SHP77 treated with DMSO at 0.1 percent for 48 hours (cell line): ENCODE data around the gene FAM78A.
"Not testable (repeated sequence)": the region's sequence is repeated elsewhere in the genome, so short reads cannot be mapped to it uniquely, and the experiment has no call there.

Experiments used
- DNase-seq: peaks from one replicate; lab custom pipeline; 2025; lab: John Stamatoyannopoulos, UW

Gene FAM78A

GRCh38 chr9:131237291-131237690 is 39.0 kb downstream of the FAM78A start:
- DNase-seq, result no peak

DNA sequence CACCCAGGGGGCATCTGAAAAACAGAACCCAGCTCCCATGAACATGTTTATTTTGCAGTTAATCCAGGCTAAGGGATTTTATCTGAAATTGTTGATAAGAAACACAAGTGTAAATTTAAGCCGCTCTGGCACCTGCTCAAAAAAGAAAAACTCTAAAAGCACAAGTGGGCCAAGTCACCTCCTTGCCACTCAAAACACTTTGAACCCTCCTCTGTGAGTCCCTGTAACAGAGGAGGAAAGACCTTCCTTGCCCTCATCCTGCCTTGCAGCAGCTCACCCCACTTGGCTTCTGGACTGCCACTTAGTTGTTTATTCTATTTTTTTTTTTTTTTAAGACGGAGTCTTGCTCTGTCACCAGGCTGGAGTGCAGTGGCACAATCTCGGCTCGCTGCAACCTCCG is 39.5 kb downstream of the FAM78A start:
- no peak for DNase-seq

GRCh38 chr9:131236161-131236560 is 40.1 kb downstream of the FAM78A start:
- no peak for DNase-seq

GRCh38 chr9:131235480-131235851 is 40.8 kb downstream of the FAM78A start:
- no peak for DNase-seq

DNA sequence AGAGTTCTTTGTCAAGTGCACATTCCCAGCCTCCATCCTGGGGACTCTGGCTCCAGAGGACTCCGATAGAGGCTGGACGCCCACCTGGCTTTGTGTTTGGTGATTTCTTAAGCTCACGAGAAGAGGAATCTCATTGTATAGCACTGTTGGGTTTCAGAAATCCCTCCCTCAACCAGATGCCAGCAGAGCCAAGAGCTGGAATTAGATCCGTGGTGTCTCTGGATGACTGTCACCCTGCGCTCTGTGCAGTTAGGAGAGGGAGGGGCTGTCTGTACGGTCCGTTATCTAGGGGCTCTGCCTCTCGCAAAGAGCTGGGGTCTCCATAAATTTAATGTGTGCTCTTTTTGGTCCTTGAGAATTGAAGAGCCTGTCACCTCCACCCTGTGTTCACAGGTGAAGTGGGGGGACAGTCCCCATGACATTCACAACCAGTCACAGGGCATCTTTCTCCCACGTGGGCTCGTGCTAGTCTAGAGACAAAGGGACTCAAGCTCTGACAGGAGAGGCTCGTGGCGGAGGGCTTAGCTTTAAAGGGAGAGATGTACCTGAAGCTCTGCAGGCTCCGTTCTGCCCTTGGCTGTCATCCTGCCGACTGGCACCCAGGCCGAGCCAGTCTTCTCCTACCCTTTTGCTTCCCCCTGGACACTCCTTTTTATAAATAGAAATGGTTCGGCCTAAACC is 41.4 kb downstream of the FAM78A start:
- DNase-seq, result no peak

DNA sequence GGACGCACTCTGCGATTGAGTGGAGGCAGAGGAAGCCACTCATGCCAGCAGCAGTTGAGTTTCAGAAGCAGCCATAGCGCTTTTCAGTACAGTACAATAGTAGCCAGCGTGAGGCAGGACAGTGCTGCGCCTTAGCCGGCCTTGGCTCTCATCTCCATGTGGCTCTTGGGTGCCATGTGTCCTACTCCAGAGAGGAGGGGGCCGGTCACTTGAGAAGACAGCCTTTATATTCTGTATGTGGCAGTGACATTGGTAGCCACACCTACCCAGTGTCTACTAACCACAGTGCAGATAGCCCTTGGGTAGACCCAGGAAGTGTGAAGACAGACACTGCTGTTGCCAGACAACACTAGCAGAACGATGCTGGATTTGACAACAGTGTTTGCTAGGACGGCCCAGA is 42.3 kb downstream of the FAM78A start:
- no peak for DNase-seq

DNA sequence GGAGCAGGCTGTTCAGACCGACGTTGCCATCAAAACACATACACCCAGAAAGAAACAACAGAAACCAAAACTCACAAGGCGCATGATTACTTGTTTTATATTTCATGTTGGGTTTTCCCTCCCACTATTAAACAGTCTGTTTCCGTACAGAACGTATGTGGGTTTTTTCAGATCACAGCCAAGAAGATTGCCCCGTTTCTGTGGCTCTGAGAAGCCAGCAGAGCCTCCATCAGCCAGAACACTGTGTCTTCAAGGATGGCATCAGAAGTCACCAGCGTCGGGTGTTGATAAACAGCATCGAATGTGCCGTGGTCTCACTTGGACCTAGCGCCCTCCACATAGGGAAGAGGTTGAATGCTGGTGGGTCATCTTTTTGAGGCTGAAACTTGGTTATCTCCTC is 42.8 kb downstream of the FAM78A start:
- DNase-seq, result no peak

- no peak for DNase-seq
These were observed 47.3 kb downstream of the FAM78A start for GRCh38 chr9:131228988-131229387.

DNA sequence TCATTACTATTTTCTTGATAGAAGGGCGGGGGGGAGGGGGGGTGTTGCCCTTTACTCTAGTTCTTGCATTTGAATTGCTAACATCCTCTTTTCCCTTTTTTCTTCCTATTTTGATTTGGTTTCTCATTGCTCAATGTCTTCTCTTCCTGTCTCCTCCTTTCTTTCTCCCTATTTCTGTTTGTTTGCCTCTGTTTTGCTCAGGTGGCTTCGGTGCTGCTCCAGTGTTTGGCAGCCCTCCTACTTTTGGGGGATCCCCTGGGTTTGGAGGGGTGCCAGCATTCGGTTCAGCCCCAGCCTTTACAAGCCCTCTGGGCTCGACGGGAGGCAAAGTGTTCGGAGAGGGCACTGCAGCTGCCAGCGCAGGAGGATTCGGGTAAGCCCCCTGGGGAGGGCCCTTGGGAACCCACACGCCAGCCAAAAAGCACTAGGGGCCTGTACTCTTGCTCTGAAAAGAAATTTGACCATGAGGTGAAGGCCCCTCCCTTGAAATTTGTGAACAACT is 48.3 kb downstream of the FAM78A start:
- DNase-seq, result no peak

GRCh38 chr9:131227112-131227958 is 49.0 kb downstream of the FAM78A start:
- DNase-seq, result peak; percentile 23

DNA sequence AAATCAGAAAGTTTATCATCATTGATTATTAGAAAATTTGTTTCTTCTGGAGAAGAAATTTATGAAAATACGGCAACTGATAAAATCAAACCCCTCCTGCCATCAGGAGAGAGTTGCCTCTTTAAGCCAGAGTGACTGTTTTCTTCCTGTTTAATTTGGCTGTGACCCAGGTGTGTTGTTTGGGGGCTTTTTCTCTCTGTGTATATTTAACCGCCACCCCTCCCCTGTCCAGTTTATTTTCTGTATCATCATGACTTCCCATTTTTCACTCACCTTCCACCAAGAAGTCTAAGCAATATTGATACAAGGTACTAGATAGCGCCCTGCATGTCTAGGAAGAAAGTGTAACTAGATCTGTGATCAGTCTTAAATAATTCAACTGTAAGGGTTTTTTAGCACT is 50.1 kb downstream of the FAM78A start:
- DNase-seq, result no peak

GRCh38 chr9:131222460-131222859 is 53.9 kb downstream of the FAM78A start:
- no peak for DNase-seq

DNA sequence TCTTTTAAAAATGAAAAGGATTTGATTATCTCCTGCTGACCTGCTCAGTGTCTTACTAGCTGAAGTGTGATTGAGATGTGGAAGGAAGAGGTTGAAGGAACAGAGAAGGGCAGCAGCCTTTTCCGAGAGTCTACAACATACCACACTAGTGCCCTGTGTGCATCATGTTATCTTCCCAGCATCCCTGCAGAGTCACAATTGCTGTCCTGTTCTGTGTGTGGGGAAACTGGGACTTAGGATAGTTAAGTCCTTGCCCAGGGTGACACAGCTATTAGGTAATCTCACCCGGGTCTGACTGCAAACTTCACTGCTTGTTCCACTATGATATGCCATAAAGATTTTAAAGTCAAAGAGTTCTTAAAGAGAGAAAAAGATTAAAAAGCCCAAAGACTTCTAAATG is 55.8 kb downstream of the FAM78A start:
- DNase-seq, result no peak

DNA sequence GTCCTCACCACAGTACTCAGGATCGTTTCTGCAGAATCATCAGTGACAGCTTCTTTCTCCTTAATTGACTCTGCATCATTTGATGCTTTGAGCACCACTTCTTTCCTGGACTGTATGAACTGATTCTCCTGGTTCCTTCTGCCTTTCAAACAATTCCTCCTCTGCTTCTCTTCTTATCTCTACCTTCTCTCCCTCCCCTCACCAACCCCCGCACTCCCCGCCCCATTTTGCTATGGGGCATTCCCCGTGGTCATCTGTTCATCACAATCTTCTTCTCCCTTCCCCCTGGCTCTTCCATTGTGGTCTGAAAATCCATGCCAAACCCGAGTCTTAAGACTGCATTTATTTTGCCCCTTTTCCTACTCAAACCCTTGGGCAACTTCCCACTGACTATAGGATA is 57.9 kb downstream of the FAM78A start:
- DNase-seq, result no peak

- no peak for DNase-seq
These were observed 58.8 kb downstream of the FAM78A start for GRCh38 chr9:131217331-131218031.

DNA sequence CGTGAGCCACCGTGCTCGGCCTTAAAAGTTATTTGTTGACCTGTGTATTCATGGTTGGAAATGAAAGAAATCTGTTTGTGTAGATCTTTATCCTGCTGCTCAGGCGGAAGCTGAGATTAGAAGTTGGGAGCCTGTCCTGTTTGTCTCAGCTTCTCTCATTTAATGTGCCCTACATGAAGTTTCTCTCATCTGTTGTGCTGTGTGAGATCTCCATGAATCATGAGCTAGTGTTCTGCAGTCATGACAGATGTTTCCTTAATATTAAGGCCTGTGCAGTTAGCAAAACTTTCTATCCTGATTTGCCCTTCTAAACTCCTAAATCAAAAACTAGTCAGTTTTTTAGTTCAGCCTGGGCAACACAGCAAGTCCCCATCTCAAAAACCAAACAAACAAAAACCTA is 59.5 kb downstream of the FAM78A start:
- no peak for DNase-seq

DNA sequence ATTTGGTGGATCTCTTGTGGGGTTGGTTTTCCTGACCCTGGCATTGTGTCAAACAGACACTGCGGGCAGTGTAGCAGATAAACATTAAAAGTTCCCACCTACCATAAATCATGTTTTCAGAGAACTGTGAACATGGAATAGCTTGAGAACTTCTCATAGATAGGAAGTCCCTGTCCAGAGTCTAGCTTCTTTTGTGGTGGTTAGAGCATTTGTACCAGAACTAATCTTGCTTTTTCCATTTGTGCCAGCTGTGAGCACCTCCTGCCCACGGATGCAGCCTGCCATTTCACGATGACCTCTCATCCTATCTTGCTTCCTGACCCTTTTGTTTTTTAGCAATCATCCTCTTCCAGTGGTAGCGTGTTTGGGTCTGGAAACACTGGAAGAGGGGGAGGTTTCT is 61.4 kb downstream of the FAM78A start:
- DNase-seq, result no peak

GRCh38 chr9:131214286-131214856 is 61.9 kb downstream of the FAM78A start:
- no peak for DNase-seq

DNA sequence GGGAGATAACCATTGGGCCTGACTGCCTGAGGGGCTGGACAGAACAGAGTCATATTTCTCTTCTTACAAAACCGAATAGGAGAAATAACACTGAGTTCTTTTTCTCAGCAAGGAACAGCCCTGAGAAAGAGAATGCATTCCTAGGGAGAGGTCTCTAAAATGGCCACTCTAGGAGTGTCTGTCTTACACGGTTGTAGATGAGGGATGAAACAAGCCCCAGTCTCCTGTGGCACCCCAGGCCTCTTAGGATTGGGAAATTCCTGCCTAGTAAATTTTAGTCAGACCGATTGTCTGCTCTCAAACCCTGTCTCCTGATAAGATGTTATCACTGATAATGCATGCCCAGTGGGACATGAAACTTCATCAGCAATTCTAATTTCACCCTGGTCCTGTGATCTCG is 64.4 kb downstream of the FAM78A start:
- not testable (repeated sequence) for DNase-seq
